GM15510 (cell line): ENCODE data around the gene TTC31.

Experiments
- POLR2A ChIP-seq: IDR thresholded peaks from 3 replicates; pipeline ENCODE4 v1.6.1; 2011; ENCODE audit warnings: borderline replicate concordance; ENCODE audit not compliant: insufficient read length; ENCODE audit errors: extremely low read depth

The TTC31 gene

GRCh38 chr2:74535440-74535965 lies 52.6 kb downstream of the TTC31 start:
- no peak for TF ChIP-seq POLR2A

DNA sequence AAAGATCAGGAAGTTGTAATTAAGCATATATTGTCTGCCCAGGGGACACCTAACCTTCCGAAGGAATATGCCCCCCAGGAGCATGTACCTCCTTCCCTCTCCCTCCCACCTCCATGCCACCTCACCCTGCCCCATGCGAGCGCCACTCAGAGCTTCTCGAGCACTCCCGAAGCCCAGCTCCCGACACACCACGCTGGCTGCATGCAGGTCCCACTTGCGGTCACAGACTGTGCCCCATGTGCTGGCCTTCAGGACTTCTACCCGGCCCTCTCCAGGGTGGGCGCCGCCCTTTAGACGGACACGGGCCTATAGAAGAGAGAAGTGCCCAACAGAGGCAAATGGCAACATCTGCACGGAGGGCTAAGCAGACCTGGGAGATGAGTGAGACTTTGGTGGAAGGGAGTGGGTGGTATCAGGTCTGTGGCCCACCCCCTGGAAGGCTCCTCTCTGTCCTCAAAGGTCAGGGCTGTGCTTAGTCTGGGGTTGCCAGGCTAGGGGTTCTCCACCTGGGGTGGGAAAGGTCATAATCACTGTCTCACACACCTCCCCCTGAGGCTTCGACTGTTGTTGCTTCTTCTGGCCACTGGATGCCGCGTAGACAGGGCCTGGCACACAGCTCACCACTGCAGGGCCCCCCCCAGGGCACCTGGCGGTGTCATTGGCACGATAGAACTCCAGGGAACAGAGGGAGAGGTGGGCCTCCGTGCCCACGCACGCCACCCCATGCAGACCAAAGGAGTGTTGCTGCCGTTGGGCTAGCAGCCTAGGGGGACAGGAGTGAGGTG lies 53.5 kb downstream of the TTC31 start:
- TF ChIP-seq POLR2A: no peak

DNA sequence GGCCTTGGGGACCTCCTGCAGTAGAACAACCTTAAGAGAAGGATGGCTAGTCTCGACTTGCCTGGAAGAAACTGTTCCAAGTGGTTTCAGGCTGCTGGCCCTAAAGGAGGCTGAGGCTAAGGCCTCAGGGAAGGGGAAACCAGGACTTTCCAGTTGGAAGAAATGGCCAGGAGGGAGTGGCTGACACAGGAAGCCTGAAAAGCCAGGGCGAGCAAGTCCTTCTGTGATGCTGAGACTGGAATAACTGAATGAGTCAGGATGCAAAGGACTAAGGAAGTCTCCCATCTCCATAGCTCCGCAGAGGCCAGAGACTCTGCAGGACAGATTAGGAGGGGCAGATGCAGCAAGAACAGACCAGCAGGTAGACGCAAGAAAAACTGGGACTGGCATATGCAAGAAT lies 54.3 kb downstream of the TTC31 start:
- TF ChIP-seq POLR2A: no peak

GRCh38 chr2:74538881-74539339 lies 56.0 kb downstream of the TTC31 start:
- no peak for TF ChIP-seq POLR2A

GRCh38 chr2:74540291-74540690 lies 57.4 kb downstream of the TTC31 start:
- no peak for TF ChIP-seq POLR2A

- TF ChIP-seq POLR2A: no peak
Observed at GRCh38 chr2:74542978-74543377, 60.1 kb downstream of the TTC31 start.
